Activated CD8-positive, alpha-beta memory T cell treated with anti-CD3 and anti-CD28 coated beads for 1 hour (primary cell): ENCODE results near the gene MLX.
"Not testable (repeated sequence)": the region's sequence is repeated elsewhere in the genome, so short reads cannot be mapped to it uniquely, and the experiment has no call there.

Experiments used
- DNase-seq, 2 donors: peaks; one replicate each; pipeline ENCODE4 v3.0.0-alpha.2; 2020; ENCODE audit warnings: low read depth in 1 of 2; ENCODE audit errors: extremely low read depth in 1 of 2

MLX gene

GRCh38 chr17:42617956-42618431 is 51.1 kb downstream of the MLX start:
- no peak for DNase-seq

- DNase-seq, result no peak
Observed at GRCh38 chr17:42618442-42619150, 51.7 kb downstream of the MLX start.

- not testable (repeated sequence) for DNase-seq
Observed at GRCh38 chr17:42621987-42622386, 55.1 kb downstream of the MLX start.
